H9 (cell line): ENCODE results near the gene CHN1. TPM values are rescaled to one million over a fixed set of nuclear protein-coding genes. Genes with fewer than 3 reads are reported as not detected.

ENCODE experiments used
- DNase-seq: peaks from one replicate; pipeline ENCODE4 v3.0.0-alpha.2; 2017
- H2AFZ ChIP-seq: one replicate; pipeline ENCODE4 v1.6.1; 2013; ENCODE audit warnings: mild to moderate bottlenecking, low read length, control low read depth, moderate library complexity
- H2AK5ac ChIP-seq: 2 replicates; pipeline ENCODE4 v1.6.1; 2013; ENCODE audit warnings: low read length, control low read depth, mixed read lengths; ENCODE audit not compliant: insufficient read length
- H2BK120ac ChIP-seq: one replicate; pipeline ENCODE4 v1.6.1; 2013; ENCODE audit warnings: low read depth, mild to moderate bottlenecking, low read length, control low read depth, inconsistent platforms; ENCODE audit not compliant: poor library complexity, severe bottlenecking
- H2BK12ac ChIP-seq: 2 replicates; pipeline ENCODE4 v1.6.1; 2013; ENCODE audit warnings: low read length, control low read depth, mixed read lengths, low read depth; ENCODE audit not compliant: insufficient read length
- H2BK15ac ChIP-seq: 2 replicates; pipeline ENCODE4 v1.6.1; 2013; ENCODE audit warnings: low read depth, low read length, control low read depth
- H2BK20ac ChIP-seq: one replicate; pipeline ENCODE4 v1.6.1; 2013; ENCODE audit warnings: low read depth, mild to moderate bottlenecking, low read length, control low read depth, inconsistent platforms; ENCODE audit not compliant: poor library complexity, severe bottlenecking
- H2BK5ac ChIP-seq: 2 replicates; pipeline ENCODE4 v1.6.1; 2013; ENCODE audit warnings: low read length, control low read depth, mixed read lengths; ENCODE audit not compliant: insufficient read length
- H3K14ac ChIP-seq: 2 replicates; pipeline ENCODE4 v1.6.1; 2013; ENCODE audit warnings: low read length, control low read depth; ENCODE audit not compliant: insufficient read depth
- H3K18ac ChIP-seq: 2 replicates; pipeline ENCODE4 v1.6.1; 2013; ENCODE audit warnings: low read depth, mild to moderate bottlenecking, mixed read lengths, low read length, control low read depth; ENCODE audit not compliant: insufficient read length
- H3K23ac ChIP-seq: 2 replicates; pipeline ENCODE4 v1.6.1; 2013; ENCODE audit warnings: low read length, control low read depth, mixed read lengths, low read depth; ENCODE audit not compliant: insufficient read length
- H3K23me2 ChIP-seq: 2 replicates; pipeline ENCODE4 v1.6.1; 2013; ENCODE audit warnings: low read depth, mild to moderate bottlenecking, mixed read lengths, low read length, control low read depth; ENCODE audit not compliant: insufficient read length, poor library complexity, severe bottlenecking
- H3K27ac ChIP-seq: 2 replicates; pipeline ENCODE4 v1.5.1; 2013; ENCODE audit warnings: low read length, control low read depth, mixed read lengths, low read depth; ENCODE audit not compliant: insufficient read length
- H3K27me3 ChIP-seq: 2 replicates; pipeline ENCODE4 v1.6.1; 2013; ENCODE audit warnings: low read length, control low read depth, inconsistent platforms; ENCODE audit not compliant: insufficient read depth
- H3K4ac ChIP-seq: 2 replicates; pipeline ENCODE4 v1.6.1; 2013; ENCODE audit warnings: low read depth, mild to moderate bottlenecking, control low read depth, inconsistent platforms, low read length, moderate library complexity
- H3K4me1 ChIP-seq: 2 replicates; pipeline ENCODE4 v1.6.1; 2013; ENCODE audit warnings: low read length, control low read depth, inconsistent platforms; ENCODE audit not compliant: insufficient read depth
- H3K4me2 ChIP-seq: 2 replicates; pipeline ENCODE4 v1.6.1; 2013; ENCODE audit warnings: low read length, control low read depth, mixed read lengths; ENCODE audit not compliant: insufficient read length, insufficient read depth
- H3K56ac ChIP-seq: 2 replicates; pipeline ENCODE4 v1.6.1; 2013; ENCODE audit warnings: low read depth, mild to moderate bottlenecking, mixed read lengths, low read length, control low read depth; ENCODE audit not compliant: insufficient read length
- H3K79me1 ChIP-seq: 2 replicates; pipeline ENCODE4 v1.6.1; 2013; ENCODE audit warnings: low read depth, mild to moderate bottlenecking, moderate library complexity, low read length, control low read depth, inconsistent platforms; ENCODE audit not compliant: insufficient read depth, poor library complexity, severe bottlenecking
- H3K79me2 ChIP-seq: 2 replicates; pipeline ENCODE4 v1.6.1; 2013; ENCODE audit warnings: low read length, control low read depth, inconsistent platforms; ENCODE audit not compliant: insufficient read depth
- H3K9ac ChIP-seq: 2 replicates; pipeline ENCODE4 v1.6.1; 2013; ENCODE audit warnings: low read length, control low read depth, mixed read lengths; ENCODE audit not compliant: insufficient read length; ENCODE audit errors: extremely low read depth
- H3K9me3 ChIP-seq: one replicate; pipeline ENCODE4 v1.6.1; 2013; ENCODE audit warnings: low read depth, low read length, inconsistent platforms; ENCODE audit not compliant: control insufficient read depth
- H3T11ph ChIP-seq: one replicate; pipeline ENCODE4 v1.6.1; 2013; ENCODE audit warnings: mild to moderate bottlenecking, low read length, control low read depth, inconsistent platforms
- H4K20me1 ChIP-seq: one replicate; pipeline ENCODE4 v1.6.1; 2013; ENCODE audit not compliant: control insufficient read depth, insufficient read length, insufficient read depth
- H4K5ac ChIP-seq: 2 replicates; pipeline ENCODE4 v1.6.1; 2013; ENCODE audit warnings: low read depth, mild to moderate bottlenecking, mixed read lengths, low read length, control low read depth; ENCODE audit not compliant: insufficient read length
- H4K8ac ChIP-seq: replicated peaks from 2 replicates; pipeline ENCODE4 v1.6.1; 2013; ENCODE audit warnings: low read length, control low read depth, mixed read lengths, low read depth; ENCODE audit not compliant: insufficient read length
- H4K91ac ChIP-seq: 2 replicates; pipeline ENCODE4 v1.6.1; 2013; ENCODE audit warnings: low read depth, mild to moderate bottlenecking, moderate library complexity, mixed read lengths, low read length, control low read depth; ENCODE audit not compliant: insufficient read length
- H3K27ac Mint-ChIP-seq, 3 experiments: 2 replicates in 2 of 3; 3 replicates in 1 of 3; pipeline ENCODE4 v1.8.0; 2020 to 2021; ENCODE audit warnings: mixed read lengths in 3 of 3, mild to moderate bottlenecking in 1 of 3, moderate library complexity in 1 of 3
- H3K27me3 Mint-ChIP-seq: 2 replicates; pipeline ENCODE4 v1.8.0; 2021; ENCODE audit warnings: low read depth, mild to moderate bottlenecking, moderate library complexity, mixed read lengths
- H3K36me3 Mint-ChIP-seq, 3 experiments: 2 replicates in 2 of 3; 3 replicates in 1 of 3; pipeline ENCODE4 v1.8.0; 2020 to 2021; ENCODE audit warnings: low read depth in 3 of 3, mixed read lengths in 3 of 3; ENCODE audit not compliant: insufficient read depth in 1 of 3
- H3K4me1 Mint-ChIP-seq, 2 experiments: 2 replicates each; pipeline ENCODE4 v1.8.0; 2020; ENCODE audit warnings: mixed read lengths in 2 of 2
- H3K4me3 Mint-ChIP-seq, 2 experiments: 2 replicates in 1 of 2; 3 replicates in 1 of 2; pipeline ENCODE4 v1.8.0; 2020 to 2021; ENCODE audit warnings: mild to moderate bottlenecking in 2 of 2, mixed read lengths in 2 of 2, moderate library complexity in 1 of 2
- H3K9me3 Mint-ChIP-seq, 2 experiments: 2 replicates in 1 of 2; 3 replicates in 1 of 2; pipeline ENCODE4 v1.8.0; 2020; ENCODE audit warnings: mild to moderate bottlenecking in 2 of 2, mixed read lengths in 2 of 2, moderate library complexity in 1 of 2
- WGBS: extraction: QIAGEN DNeasy Blood & Tissue Kit; methylation state at CpG from one replicate; pipeline ENCODE4 v1.1.7; 2013; ENCODE audit warnings: missing lambda C conversion rate, low lambda C conversion rate, mixed read lengths; ENCODE audit not compliant: insufficient read length; ENCODE audit errors: extremely low coverage; 5-methylcytosine and 5-hydroxymethylcytosine counted together
- total RNA-seq: library from RNA; stranded (reverse); gene quantifications from 2 replicates; pipeline ENCODE4 v1.2.1, GENCODE V29; 2021
- TF ChIP-seq, protein P1 (sequence below): fragments of 200-600 bp; sonication (generic); conservative IDR thresholded peaks from 3 replicates; pipeline ENCODE4 v1.8.0; 2021; ENCODE audit warnings: antibody characterized with exemption, mild to moderate bottlenecking

Gene CHN1
- total RNA-seq, 1 experiment from 2014 or later: 33.9 TPM

DNA sequence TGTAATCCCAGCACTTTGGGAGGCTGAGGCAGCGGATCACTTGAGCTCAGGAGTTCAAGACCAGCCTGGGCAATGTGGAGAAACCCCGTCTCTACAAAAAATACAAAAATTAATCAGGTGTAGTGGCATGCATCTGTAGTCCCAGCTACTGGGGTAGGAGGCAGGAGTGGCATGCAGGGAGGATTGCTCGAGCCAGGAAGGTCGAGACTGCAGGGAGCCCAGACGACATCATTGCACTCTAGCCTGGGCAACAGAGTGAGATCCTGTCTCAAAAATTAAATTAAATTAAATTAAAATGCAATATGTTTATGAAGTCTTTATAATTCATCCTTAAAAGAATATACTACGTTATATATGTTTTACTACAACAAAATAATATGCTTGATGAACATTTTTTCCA is 38.1 kb downstream of the CHN1 start:
- Mint-ChIP-seq H3K27me3 (no peaks in the 10 kb centered on the region), H3K36me3 (peaks cover 6 to 17% (median 10%) of the 10 kb centered on the region in 3 experiments; a peak in 6 of 7 replicates), H3K4me3 (peak overlapping the region in 1 of 2 experiments; percentile 34; a peak in 1 of 5 replicates), H3K9me3 (no peaks in the 10 kb centered on the region), H3K4me1 (peaks cover 56 to 58% of the 10 kb centered on the region in 2 experiments), H3K27ac (peak overlapping the region; percentile 97 to 98 (median 97); a peak in 6 of 7 replicates)
- Histone ChIP-seq H3K4ac (no peak overlapping the region), H4K5ac (no peak overlapping the region), H3K79me2 (peaks cover 14% of the 10 kb centered on the region), H3K18ac (no peak overlapping the region), H3K23me2 (no peaks in the 10 kb centered on the region), H3K27ac (no peak overlapping the region), H3K14ac (no peak overlapping the region), H2BK15ac (no peak overlapping the region), H4K8ac (no peak overlapping the region), H3K4me2 (no peak overlapping the region), H3K4me1 (peaks cover 10% of the 10 kb centered on the region; the same call in 1 of the 2 replicates), H2AK5ac (no peak overlapping the region), H2BK12ac (no peak overlapping the region), H3K23ac (no peak overlapping the region), H3K9me3 (no peaks in the 10 kb centered on the region), H2AFZ (no peak overlapping the region), H3T11ph (no peak overlapping the region), H2BK120ac (no peak overlapping the region), H3K56ac (no peak overlapping the region), H3K79me1 (peaks cover 2% of the 10 kb centered on the region), H2BK20ac (no peak overlapping the region), H3K27me3 (no peaks in the 10 kb centered on the region), H2BK5ac (no peak overlapping the region), H4K20me1 (no peaks in the 10 kb centered on the region), H3K9ac (no peak overlapping the region), H4K91ac (no peak overlapping the region)
- WGBS: no CpG with 5 or more reads among the region's 6 CpGs
- TF ChIP-seq, protein P1, sequence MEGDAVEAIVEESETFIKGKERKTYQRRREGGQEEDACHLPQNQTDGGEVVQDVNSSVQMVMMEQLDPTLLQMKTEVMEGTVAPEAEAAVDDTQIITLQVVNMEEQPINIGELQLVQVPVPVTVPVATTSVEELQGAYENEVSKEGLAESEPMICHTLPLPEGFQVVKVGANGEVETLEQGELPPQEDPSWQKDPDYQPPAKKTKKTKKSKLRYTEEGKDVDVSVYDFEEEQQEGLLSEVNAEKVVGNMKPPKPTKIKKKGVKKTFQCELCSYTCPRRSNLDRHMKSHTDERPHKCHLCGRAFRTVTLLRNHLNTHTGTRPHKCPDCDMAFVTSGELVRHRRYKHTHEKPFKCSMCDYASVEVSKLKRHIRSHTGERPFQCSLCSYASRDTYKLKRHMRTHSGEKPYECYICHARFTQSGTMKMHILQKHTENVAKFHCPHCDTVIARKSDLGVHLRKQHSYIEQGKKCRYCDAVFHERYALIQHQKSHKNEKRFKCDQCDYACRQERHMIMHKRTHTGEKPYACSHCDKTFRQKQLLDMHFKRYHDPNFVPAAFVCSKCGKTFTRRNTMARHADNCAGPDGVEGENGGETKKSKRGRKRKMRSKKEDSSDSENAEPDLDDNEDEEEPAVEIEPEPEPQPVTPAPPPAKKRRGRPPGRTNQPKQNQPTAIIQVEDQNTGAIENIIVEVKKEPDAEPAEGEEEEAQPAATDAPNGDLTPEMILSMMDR: no peak
- DNase-seq: no peak
